HuH-7 (cell line): ENCODE measurements around the gene EFNA1.

Source experiments
- DNase-seq: peaks from one replicate; pipeline ENCODE4 v3.0.0; 2011; ENCODE audit warnings: low spot score

The EFNA1 gene

GRCh38 chr1:155174324-155175280, 46.9 kb downstream of the EFNA1 start:
- no peak for DNase-seq

DNA sequence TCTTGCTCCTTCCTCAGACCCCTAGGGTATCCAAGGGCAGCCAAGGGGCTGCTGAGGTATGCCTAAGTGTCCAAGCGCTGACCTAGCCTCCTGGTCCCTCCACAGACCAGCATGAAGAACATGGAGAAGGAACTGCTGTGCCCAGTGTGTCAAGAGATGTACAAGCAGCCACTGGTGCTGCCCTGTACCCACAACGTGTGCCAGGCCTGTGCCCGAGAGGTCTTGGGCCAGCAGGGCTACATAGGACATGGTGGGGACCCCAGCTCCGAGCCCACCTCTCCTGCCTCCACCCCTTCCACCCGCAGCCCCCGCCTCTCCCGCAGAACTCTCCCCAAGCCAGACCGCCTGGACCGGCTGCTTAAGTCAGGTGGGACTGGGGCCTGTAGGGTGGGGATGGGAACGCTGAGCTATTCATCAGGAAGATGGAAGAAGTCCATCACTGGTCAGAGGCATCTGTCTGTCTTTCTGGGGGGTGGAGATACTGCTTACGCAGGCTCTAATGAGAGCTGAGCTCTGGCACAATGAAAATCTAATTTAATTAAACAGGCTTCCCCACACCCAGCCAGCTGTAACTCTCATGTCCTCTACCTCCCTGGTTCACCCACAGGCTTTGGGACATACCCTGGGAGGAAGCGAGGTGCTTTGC, 47.7 kb downstream of the EFNA1 start:
- DNase-seq = no peak

- DNase-seq = no peak
Observed at GRCh38 chr1:155175927-155176371, 48.3 kb downstream of the EFNA1 start.

GRCh38 chr1:155176544-155177071, 48.9 kb downstream of the EFNA1 start:
- peak; percentile 99 for DNase-seq

DNA sequence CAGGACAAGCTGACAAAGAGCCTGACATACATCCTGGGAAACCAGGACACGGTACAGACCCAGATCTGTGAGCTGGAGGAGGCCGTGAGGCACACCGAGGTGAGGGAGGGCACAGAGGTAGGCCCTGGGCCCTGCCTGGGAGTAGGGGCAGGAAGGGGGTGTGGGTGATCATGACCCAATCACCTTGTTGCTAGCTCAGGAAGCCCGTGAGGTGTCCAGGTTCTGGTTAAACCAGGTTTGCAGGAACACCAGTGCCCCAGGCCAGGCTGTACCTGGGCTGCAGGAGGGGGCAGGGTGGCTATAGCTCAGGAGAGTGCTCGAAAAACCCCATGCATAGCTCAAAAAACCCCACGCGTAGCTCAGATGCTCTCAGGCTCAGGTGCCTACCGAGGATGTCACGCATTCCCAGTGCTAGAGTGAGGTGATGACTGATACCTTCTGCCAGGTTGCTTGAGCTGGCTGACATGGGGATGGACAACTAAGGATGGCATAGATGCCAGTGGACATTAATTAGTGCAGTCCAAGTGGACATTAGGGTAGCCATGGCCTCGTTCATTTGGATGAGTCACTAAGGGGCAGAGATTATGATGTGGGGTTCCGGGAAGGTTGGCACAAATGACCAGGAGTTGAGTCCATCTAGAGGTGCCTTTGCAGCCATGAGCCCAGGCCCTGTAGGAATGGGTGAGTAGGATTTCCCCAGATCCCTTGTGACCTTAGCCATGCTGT, 49.7 kb downstream of the EFNA1 start:
- DNase-seq = no peak

- DNase-seq = no peak
Observed at GRCh38 chr1:155177918-155178281, 50.2 kb downstream of the EFNA1 start.

GRCh38 chr1:155178441-155179111, 50.9 kb downstream of the EFNA1 start:
- DNase-seq = no peak

DNA sequence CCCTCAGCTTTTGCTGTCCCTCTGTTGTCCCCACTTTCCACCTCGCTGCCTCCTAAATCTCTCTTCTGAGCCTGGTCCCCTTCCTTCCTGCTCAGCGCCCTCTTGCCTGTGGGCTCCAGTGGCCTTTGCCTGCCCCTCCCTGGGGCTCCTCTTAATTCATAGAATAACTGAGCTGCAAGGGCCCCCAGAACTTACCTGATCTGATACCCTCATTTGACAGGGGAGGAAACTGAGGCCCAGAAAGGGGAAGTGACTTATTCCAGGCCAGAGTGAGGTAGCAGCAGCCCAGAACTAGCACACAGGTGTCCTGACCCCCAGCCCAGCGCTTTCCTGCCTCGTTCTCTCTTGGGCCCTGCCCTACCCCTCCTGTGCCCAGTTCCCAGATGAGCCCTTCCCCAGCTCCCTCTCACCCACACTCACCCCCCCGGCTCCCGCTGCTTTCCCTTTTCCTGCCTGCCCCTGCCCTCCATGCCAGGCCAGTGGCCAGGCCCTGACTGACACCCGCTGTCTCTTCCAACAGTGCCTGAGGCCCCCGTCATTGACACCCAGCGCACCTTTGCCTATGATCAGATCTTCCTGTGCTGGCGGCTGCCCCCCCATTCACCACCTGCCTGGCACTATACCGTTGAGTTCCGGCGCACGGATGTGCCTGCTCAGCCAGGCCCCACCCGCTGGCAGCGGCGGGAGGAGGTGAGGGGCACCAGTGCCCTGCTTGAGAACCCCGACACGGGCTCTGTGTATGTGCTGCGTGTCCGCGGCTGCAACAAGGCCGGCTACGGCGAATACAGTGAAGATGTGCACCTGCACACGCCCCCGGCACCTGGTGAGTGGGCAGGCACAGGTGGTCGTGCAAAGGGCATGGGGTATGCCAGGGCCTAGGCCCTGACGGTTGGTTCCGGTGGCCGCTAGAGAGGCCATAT, 51.7 kb downstream of the EFNA1 start:
- no peak for DNase-seq

- DNase-seq = no peak
Observed at GRCh38 chr1:155181371-155182051, 53.8 kb downstream of the EFNA1 start.

DNA sequence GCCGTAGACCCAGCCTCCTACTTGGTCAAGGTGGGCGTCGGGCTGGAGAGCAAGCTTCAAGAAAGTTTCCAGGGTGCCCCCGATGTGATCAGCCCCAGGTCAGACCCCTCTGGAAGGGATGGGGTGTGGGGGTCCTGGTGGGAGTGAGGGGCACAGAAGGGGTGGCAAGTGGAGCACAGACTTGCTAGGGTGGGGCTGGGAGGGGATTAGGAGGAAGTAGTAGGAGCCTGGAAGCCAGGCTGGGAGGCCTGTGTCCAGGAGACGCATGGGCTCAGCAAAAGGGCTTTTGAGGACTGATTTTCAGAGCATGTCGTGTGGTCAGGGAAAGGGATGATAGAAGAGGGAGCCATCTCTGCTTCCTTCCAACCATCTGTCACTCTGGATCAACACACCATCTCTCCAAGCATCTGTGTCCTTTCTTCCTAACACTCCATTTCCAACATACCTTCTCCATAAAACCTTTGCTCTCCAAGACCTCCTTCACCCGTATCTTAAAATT, 54.4 kb downstream of the EFNA1 start:
- DNase-seq = no peak

DNA sequence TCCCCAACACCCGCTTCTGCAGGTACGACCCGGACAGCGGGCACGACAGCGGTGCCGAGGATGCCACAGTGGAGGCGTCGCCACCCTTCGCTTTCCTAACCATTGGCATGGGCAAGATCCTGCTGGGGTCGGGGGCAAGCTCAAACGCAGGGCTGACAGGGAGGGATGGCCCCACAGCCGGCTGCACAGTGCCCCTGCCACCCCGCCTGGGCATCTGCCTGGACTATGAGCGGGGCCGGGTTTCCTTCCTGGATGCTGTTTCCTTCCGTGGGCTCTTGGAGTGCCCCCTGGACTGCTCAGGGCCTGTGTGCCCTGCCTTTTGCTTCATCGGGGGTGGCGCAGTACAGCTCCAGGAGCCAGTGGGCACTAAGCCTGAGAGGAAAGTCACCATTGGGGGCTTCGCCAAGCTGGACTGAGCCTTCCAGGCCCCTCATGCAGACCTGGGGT, 56.1 kb downstream of the EFNA1 start:
- no peak for DNase-seq

GRCh38 chr1:155184351-155184811, 56.7 kb downstream of the EFNA1 start:
- no peak for DNase-seq
